Activated T-cell treated with anti-CD3 and anti-CD28 coated beads, Interleukin-2, amount 50 U/mL, for 1 hour (primary cell): Measurements from ENCODE around the gene KLF15.

ENCODE experiments used
- DNase-seq: peaks from one replicate; pipeline ENCODE4 v3.0.0-alpha.2; 2020

Gene KLF15

DNA sequence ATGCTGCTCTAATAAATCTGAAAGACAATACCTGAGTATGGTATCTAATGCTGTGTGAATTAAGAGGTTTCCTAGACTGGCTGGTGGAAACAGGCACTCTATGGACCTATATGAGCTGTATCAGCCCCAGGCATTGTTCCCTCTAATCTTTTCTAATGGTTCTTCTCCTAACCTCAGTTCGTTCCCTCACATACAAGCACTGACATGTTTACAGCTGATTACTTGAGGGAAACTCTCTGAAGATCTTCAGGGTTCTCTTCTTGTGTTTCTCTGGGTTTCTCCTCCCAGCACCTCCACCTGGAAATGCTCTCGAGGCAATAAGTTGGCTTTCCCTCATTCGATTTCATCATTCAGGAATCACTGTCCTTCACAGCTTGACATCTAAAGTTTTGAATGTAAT is 52.9 kb downstream of the KLF15 start:
- DNase-seq, result no peak

DNA sequence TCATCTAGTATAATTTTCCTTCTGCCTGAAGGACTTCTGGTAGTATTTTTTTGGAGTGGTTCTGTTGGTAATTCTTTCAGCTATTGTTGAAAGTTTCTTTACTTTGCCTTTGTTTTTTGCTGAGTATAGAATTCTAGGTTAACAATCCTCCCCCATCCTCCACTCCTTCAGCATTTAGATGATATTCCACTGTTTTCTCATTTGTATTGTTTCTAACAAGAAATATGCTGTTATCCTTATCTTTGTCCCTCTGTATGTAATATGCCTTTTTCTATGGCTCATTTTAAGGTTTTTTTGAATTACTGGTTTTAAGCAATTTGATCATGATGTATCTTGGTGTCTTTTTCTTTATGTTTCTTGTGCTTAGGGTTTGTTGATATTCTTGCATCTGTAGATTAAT is 53.9 kb downstream of the KLF15 start:
- no peak for DNase-seq

GRCh38 chr3:126300761-126301481 is 56.3 kb downstream of the KLF15 start:
- no peak for DNase-seq

GRCh38 chr3:126300001-126300760 is 57.0 kb downstream of the KLF15 start:
- DNase-seq, result no peak

DNA sequence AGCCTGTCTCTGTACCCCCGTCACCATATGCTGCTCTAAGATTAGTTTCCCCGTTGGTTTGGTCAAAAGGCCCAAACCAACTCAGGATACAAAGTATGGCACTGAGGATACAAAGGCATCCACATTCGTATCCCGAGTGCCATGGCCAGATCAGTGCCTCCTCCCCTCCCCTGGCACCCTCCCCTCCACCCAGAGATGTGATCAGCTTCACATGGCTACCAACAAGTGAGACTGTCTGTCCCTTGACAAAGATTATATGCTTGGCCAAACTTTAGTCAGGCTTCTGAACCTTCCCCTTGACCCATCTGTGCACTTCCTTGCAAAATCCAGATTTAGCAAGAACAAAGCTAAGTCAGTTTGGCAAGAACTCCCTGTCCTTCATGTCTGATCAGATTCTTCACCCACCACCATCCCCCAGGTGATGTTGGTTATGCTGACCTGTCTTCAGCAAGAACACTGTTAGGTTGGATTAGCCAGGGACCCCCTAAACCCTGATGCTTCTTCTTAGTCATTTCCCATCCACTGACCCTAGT is 61.7 kb downstream of the KLF15 start:
- DNase-seq, result no peak

GRCh38 chr3:126294211-126294808 is 62.9 kb downstream of the KLF15 start:
- DNase-seq, result no peak

- no peak for DNase-seq
These were observed 63.7 kb downstream of the KLF15 start for GRCh38 chr3:126293370-126294082.
